ENCODE results near the gene SLC38A8. TPM values are rescaled to one million over a fixed set of nuclear protein-coding genes. Genes with fewer than 3 reads are reported as not detected.

Gene SLC38A8
- total and polyA plus RNA-seq, 2 experiments from 2014 or later: not detected

DNA sequence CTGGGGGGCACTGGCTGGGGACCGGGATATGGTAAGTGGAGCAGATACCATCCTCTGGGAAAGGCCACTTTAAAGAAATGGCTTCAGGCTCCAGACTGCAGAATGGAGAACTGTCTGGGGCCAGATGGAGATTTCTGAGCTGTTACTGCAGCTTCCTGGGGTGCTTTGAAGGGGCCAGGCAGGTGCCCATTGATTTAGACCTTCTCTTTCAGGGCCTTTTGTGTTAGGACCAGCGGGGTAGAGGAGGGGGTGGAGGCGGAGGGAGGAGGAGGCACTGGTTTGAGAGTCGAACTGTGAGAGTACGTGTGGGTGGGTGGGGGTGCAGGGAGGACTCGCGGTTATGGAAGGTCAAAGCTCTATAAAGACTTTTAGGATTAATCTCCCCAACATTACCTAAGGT lies 63.2 kb downstream of the SLC38A8 start:
- H4K20me1 ChIP-seq (ENCODE audit: insufficient read depth, poor library complexity, severe bottlenecking): no peaks in the 10 kb centered on the region
- no peaks in the 10 kb centered on the region for H3K9me3 ChIP-seq (ENCODE audit: low read depth)
- no peaks in the 10 kb centered on the region for H3K36me3 ChIP-seq (replicated peaks; ENCODE audit: insufficient read depth, low read depth)
- no peaks in the 10 kb centered on the region for H3K79me2 ChIP-seq
- no peak overlapping the region for H3K27ac ChIP-seq
- no peak overlapping the region for H2AFZ ChIP-seq
- no peaks in the 10 kb centered on the region for H3K27me3 ChIP-seq
- H3K4me1 ChIP-seq (ENCODE audit: insufficient read depth): no peaks in the 10 kb centered on the region
- no peak overlapping the region for H3K4me3 ChIP-seq
- no peak for TF ChIP-seq EZH2 (IDR thresholded peaks at IDR 0.05; ENCODE audit: borderline replicate concordance)
- TF ChIP-seq, protein P1, sequence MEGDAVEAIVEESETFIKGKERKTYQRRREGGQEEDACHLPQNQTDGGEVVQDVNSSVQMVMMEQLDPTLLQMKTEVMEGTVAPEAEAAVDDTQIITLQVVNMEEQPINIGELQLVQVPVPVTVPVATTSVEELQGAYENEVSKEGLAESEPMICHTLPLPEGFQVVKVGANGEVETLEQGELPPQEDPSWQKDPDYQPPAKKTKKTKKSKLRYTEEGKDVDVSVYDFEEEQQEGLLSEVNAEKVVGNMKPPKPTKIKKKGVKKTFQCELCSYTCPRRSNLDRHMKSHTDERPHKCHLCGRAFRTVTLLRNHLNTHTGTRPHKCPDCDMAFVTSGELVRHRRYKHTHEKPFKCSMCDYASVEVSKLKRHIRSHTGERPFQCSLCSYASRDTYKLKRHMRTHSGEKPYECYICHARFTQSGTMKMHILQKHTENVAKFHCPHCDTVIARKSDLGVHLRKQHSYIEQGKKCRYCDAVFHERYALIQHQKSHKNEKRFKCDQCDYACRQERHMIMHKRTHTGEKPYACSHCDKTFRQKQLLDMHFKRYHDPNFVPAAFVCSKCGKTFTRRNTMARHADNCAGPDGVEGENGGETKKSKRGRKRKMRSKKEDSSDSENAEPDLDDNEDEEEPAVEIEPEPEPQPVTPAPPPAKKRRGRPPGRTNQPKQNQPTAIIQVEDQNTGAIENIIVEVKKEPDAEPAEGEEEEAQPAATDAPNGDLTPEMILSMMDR (IDR thresholded peaks at IDR 0.05; ENCODE audit: poor library complexity): no peak
- TF ChIP-seq EZH2phosphoT487 (IDR thresholded peaks at IDR 0.05; ENCODE audit: low read depth, severe bottlenecking, unreplicated experiment): no peak
- DNase-seq (ENCODE audit: low spot score): no peak
- WGBS (ENCODE audit: low lambda C conversion rate, missing lambda C conversion rate): 88% methylated on average over 7 of the region's 7 CpGs
- no peaks in the 10 kb centered on the region for H3K9me2 ChIP-seq (replicated peaks; ENCODE audit: insufficient read depth)
- no peak overlapping the region for H3K4me2 ChIP-seq

DNA sequence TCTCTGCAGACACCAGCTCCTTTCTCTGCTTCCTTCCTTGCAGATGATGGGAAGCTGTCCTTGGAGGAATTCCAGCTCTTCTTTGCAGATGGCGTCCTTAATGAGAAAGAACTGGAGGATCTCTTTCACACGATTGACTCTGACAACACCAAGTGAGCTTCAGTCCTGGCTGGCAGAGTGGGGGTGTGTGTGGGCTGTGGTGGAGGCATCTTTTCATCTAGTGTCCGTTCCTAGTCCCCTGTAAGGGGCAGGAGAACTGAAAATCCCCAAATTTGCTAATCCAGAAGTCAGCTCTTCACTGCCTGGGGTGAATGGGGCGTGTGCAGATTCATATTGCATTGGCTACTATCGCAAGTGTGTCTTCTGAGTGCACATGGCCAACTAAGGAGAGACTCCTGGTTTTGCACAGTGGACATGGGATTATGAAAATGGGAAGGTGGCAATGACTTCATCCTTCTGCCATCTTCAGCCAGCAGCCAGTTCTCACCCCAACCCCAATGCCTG lies 64.1 kb downstream of the SLC38A8 start:
- WGBS (ENCODE audit: low lambda C conversion rate, missing lambda C conversion rate): 87% methylated on average over 5 of the region's 5 CpGs

DNA sequence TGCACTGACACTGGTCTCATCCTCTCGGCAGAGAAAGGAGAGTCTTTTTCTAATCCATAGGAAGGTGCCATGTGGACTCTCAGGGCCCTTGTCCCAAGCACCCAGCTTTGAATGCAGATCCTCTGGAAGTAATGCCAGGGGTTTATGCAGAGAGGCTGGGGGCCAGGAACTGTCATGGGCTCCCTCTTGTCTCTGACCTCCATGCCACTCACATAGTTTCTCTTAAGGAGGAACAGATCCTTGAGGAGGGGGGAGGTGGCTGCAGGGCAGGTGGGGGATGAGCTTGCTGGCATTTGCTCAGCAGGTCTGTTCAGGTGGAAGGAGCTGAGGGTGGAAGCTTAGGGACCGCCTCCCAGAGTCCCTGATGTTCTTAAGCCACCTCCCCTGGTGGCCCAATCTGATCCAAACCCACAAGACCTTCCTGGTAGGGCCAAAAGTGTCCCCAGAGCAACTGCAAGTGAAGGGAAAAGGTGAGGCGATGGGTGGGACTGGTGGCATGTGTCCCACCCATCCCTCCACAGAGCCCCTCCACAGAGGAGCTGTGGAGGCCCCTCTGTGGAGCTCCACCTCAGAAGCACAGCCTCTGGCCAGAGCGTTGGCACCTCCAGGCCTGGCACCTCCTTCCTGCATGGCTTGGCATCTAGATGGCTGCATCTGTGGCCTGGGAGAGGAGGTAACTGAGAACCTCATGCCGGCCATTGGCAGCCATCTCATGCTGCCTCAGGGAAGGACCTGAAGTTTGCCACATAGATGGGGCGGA lies 65.4 kb downstream of the SLC38A8 start:
- Histone ChIP-seq H3K4me1 (ENCODE audit: insufficient read depth) (no peaks in the 10 kb centered on the region), H3K9me3 (ENCODE audit: low read depth) (no peaks in the 10 kb centered on the region)
- WGBS (ENCODE audit: low lambda C conversion rate, missing lambda C conversion rate): 89% methylated on average over 6 of the region's 6 CpGs

More for the DNA sequence above, 64.1 kb downstream of the SLC38A8 start:
- no peak overlapping the region for H3K27ac ChIP-seq
- H2AFZ ChIP-seq: no peak overlapping the region
- no peaks in the 10 kb centered on the region for H3K9me2 ChIP-seq (replicated peaks; ENCODE audit: insufficient read depth)
- no peak overlapping the region for H3K4me2 ChIP-seq
- no peak overlapping the region for H3K4me3 ChIP-seq
- no peaks in the 10 kb centered on the region for H4K20me1 ChIP-seq (ENCODE audit: insufficient read depth, poor library complexity, severe bottlenecking)
- H3K27me3 ChIP-seq: no peaks in the 10 kb centered on the region
- DNase-seq (ENCODE audit: low spot score): no peak
- TF ChIP-seq EZH2 (IDR thresholded peaks at IDR 0.05; ENCODE audit: borderline replicate concordance) (no peak), EZH2phosphoT487 (IDR thresholded peaks at IDR 0.05; ENCODE audit: low read depth, severe bottlenecking, unreplicated experiment) (no peak)
- TF ChIP-seq, protein P1 (IDR thresholded peaks at IDR 0.05; ENCODE audit: poor library complexity): no peak
- H3K9me3 ChIP-seq (ENCODE audit: low read depth): no peaks in the 10 kb centered on the region
- no peaks in the 10 kb centered on the region for H3K36me3 ChIP-seq (replicated peaks; ENCODE audit: insufficient read depth, low read depth)
- H3K4me1 ChIP-seq (ENCODE audit: insufficient read depth): no peaks in the 10 kb centered on the region
- no peaks in the 10 kb centered on the region for H3K79me2 ChIP-seq

More for the DNA sequence above, 65.4 kb downstream of the SLC38A8 start:
- H2AFZ ChIP-seq: no peak overlapping the region
- H3K9me2 ChIP-seq (replicated peaks; ENCODE audit: insufficient read depth): no peaks in the 10 kb centered on the region
- H3K4me3 ChIP-seq: no peak overlapping the region
- TF ChIP-seq EZH2phosphoT487 (IDR thresholded peaks at IDR 0.05; ENCODE audit: low read depth, severe bottlenecking, unreplicated experiment) (no peak), EZH2 (IDR thresholded peaks at IDR 0.05; ENCODE audit: borderline replicate concordance) (no peak)
- TF ChIP-seq, protein P1 (IDR thresholded peaks at IDR 0.05; ENCODE audit: poor library complexity): no peak
- no peaks in the 10 kb centered on the region for H4K20me1 ChIP-seq (ENCODE audit: insufficient read depth, poor library complexity, severe bottlenecking)
- no peaks in the 10 kb centered on the region for H3K79me2 ChIP-seq
- H3K27me3 ChIP-seq: no peaks in the 10 kb centered on the region
- H3K36me3 ChIP-seq (replicated peaks; ENCODE audit: insufficient read depth, low read depth): no peaks in the 10 kb centered on the region
- DNase-seq (ENCODE audit: low spot score): no peak
- no peak overlapping the region for H3K4me2 ChIP-seq
- no peak overlapping the region for H3K27ac ChIP-seq

Data from hepatocyte (in vitro differentiated cells).